ENCODE results near the gene FKBP5.

DNA sequence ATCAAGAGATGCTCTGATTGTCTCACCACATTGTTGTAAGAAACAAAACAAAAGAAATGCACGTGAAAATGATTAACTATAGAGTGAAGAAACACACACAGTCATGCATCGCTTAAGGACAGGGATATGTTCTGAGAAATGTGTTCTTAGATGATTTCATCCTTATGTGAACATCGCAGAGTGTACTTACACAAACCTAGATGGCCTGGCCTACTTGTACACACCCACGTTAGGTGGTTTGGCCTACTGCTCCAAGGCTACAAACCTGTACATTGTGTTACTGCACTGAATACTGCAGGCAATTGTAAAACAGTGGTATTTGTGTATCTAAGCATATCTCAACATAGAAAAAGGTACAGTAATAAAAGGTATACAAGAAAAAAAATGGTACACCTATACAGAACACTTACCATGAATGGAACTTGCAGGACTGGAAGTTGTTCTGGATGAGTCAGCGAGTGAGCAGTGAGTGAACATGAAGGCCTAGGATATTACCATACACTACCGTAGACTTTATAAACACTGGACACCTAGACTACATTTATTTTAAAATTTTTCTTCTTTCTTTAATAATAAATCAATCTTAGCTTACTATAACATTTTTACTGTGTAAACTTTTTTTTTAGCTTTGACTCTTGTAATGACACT lies 48.6 kb downstream of the FKBP5 start:
- TF ChIP-seq POLR2A (IDR thresholded peaks at IDR 0.05; ENCODE audit: low read length), result no peak
- no peak for TF ChIP-seq GATA1 (IDR thresholded peaks at IDR 0.05; ENCODE audit: low read depth, low read length)
